Anterior cingulate cortex (tissue), 58 donors: Measurements from ENCODE around the gene RECK.
"Not testable (repeated sequence)": the region's sequence is repeated elsewhere in the genome, so short reads cannot be mapped to it uniquely, and the experiment has no call there.

ENCODE experiments used
- DNase-seq, 58 donors: peaks; one replicate each; lab custom pipeline; 2025; lab: John Stamatoyannopoulos, UW

The RECK gene

GRCh38 chr9:36110434-36110833 is 73.7 kb downstream of the RECK start:
- DNase-seq = no peak

- DNase-seq = no peak
These were observed 75.8 kb downstream of the RECK start for GRCh38 chr9:36112516-36112915.

- DNase-seq = no peak
These were observed 77.3 kb downstream of the RECK start for GRCh38 chr9:36113999-36114398.

GRCh38 chr9:36116593-36116992 is 79.9 kb downstream of the RECK start:
- no peak for DNase-seq

- DNase-seq = no peak
These were observed 81.5 kb downstream of the RECK start for GRCh38 chr9:36118201-36118600.

GRCh38 chr9:36118706-36119105 is 82.0 kb downstream of the RECK start:
- DNase-seq = peak in 6 of 58 donors; percentile 17 to 51 (median 33)

GRCh38 chr9:36119476-36119875 is 82.8 kb downstream of the RECK start:
- DNase-seq = no peak

- no peak for DNase-seq
These were observed 84.0 kb downstream of the RECK start for GRCh38 chr9:36120705-36121104.

- no peak for DNase-seq
These were observed 85.3 kb downstream of the RECK start for GRCh38 chr9:36121971-36122370.

- no peak for DNase-seq
These were observed 86.8 kb downstream of the RECK start for GRCh38 chr9:36123515-36123914.

- no peak for DNase-seq
These were observed 88.5 kb downstream of the RECK start for GRCh38 chr9:36125062-36125855.

- DNase-seq = no peak
These were observed 89.5 kb downstream of the RECK start for GRCh38 chr9:36126016-36126730.

GRCh38 chr9:36127652-36128244 is 91.0 kb downstream of the RECK start:
- no peak for DNase-seq

GRCh38 chr9:36128349-36128748 is 91.6 kb downstream of the RECK start:
- no peak for DNase-seq

- no peak for DNase-seq
These were observed 92.4 kb downstream of the RECK start for GRCh38 chr9:36129139-36129538.

GRCh38 chr9:36131666-36132065 is 95.0 kb downstream of the RECK start:
- DNase-seq = not testable (repeated sequence)

- DNase-seq = no peak
These were observed 95.4 kb downstream of the RECK start for GRCh38 chr9:36132086-36132485.

- DNase-seq = no peak
These were observed 98.2 kb downstream of the RECK start for GRCh38 chr9:36134761-36135505.

- DNase-seq = no peak
These were observed 99.1 kb downstream of the RECK start for GRCh38 chr9:36135741-36136271.

- peak in 48 of 58 donors; percentile 21 to 77 (median 54) for DNase-seq
These were observed 99.7 kb downstream of the RECK start, which contains the start of gene GLIPR2 for GRCh38 chr9:36136272-36136893. GLIPR2 (plus strand) TSS chr9:36136733; CDS start chr9:36136779, 46 bp downstream.
